Natural killer cell treated with Interleukin-12 subunit alpha and Interleukin-12 subunit beta and Interleukin-15 and Interleukin-18, amount 100 ng/mL, for 72 hours (primary cell): ENCODE results near the gene COX7A1. TPM values are rescaled to one million over a fixed set of nuclear protein-coding genes. Genes with fewer than 3 reads are reported as not detected.

Experiments
- ATAC-seq, 2 donors: fragments of 150-1000 bp; cut with Tn5 transposase in 1 of 2; sonication (Bioruptor Pico), chemical (Tn5 transposase) in 1 of 2; 2 replicates each; pipeline ENCODE4 v1.10.0; 2021
- DNase-seq: peaks from one replicate; pipeline ENCODE4 v3.0.0; 2022; ENCODE audit warnings: low spot score
- H3K27ac Mint-ChIP-seq, 2 donors: 1 replicate in 1 of 2; 2 replicates in 1 of 2; pipeline ENCODE4 v1.8.0; 2022; ENCODE audit warnings: mixed read lengths in 2 of 2, mild to moderate bottlenecking in 1 of 2, moderate library complexity in 1 of 2
- H3K27me3 Mint-ChIP-seq, 2 donors: 1 replicate in 1 of 2; 2 replicates in 1 of 2; pipeline ENCODE4 v1.8.0; 2022; ENCODE audit warnings: mixed read lengths in 2 of 2
- H3K36me3 Mint-ChIP-seq: one replicate; pipeline ENCODE4 v1.8.0; 2022; ENCODE audit warnings: mixed read lengths
- H3K4me1 Mint-ChIP-seq, 2 donors: 1 replicate in 1 of 2; 2 replicates in 1 of 2; pipeline ENCODE4 v1.8.0; 2022; ENCODE audit warnings: low read depth in 2 of 2, mixed read lengths in 2 of 2, mild to moderate bottlenecking in 1 of 2
- H3K4me3 Mint-ChIP-seq: one replicate; pipeline ENCODE4 v1.8.0; 2022; ENCODE audit warnings: mixed read lengths
- H3K9me3 Mint-ChIP-seq: 2 replicates; pipeline ENCODE4 v1.8.0; 2022; ENCODE audit warnings: mixed read lengths
- total RNA-seq, 2 donors: library from RNA; stranded (reverse); gene quantifications; one replicate each; pipeline ENCODE4 v1.2.3, GENCODE V29; 2022

COX7A1 gene
- total RNA-seq, 2 donors from 2014 or later: not detected

- Mint-ChIP-seq H3K4me1 (peaks cover 10 to 15% of the 10 kb centered on the region in 2 donors), H3K9me3 (no peaks in the 10 kb centered on the region), H3K27me3 (no peaks in the 10 kb centered on the region), H3K4me3 (no peak overlapping the region), H3K27ac (no peak overlapping the region), H3K36me3 (no peaks in the 10 kb centered on the region)
- ATAC-seq (no peak), DNase-seq (no peak)
Measured at GRCh38 chr19:36152019-36152351, 262 bp downstream of the COX7A1 start.

GRCh38 chr19:36151144-36152018 is 866 bp downstream of the COX7A1 start:
- ATAC-seq (no peak), DNase-seq (no peak)
- Mint-ChIP-seq H3K27me3 (no peaks in the 10 kb centered on the region), H3K9me3 (no peaks in the 10 kb centered on the region), H3K4me3 (no peak overlapping the region), H3K4me1 (peaks cover 10 to 11% of the 10 kb centered on the region in 2 donors), H3K27ac (no peak overlapping the region), H3K36me3 (no peaks in the 10 kb centered on the region)

- no peak overlapping the region for H3K4me3 Mint-ChIP-seq
- no peaks in the 10 kb centered on the region for H3K9me3 Mint-ChIP-seq
- no peaks in the 10 kb centered on the region for H3K36me3 Mint-ChIP-seq
- ATAC-seq (no peak), DNase-seq (no peak)
- no peak overlapping the region for H3K27ac Mint-ChIP-seq
- H3K4me1 Mint-ChIP-seq: peaks cover 3 to 11% of the 10 kb centered on the region in 2 donors
- H3K27me3 Mint-ChIP-seq: no peaks in the 10 kb centered on the region
Measured at GRCh38 chr19:36150586-36150985, 1.7 kb downstream of the COX7A1 start.

- Mint-ChIP-seq H3K4me3 (no peak overlapping the region), H3K36me3 (no peaks in the 10 kb centered on the region), H3K9me3 (no peaks in the 10 kb centered on the region), H3K27me3 (no peaks in the 10 kb centered on the region), H3K27ac (peak overlapping the region in 1 of 2 donors; percentile 33), H3K4me1 (peaks cover 0 to 7% of the 10 kb centered on the region in 2 donors)
- DNase-seq (no peak), ATAC-seq (no peak)
Measured at GRCh38 chr19:36149673-36150406, 2.4 kb downstream of the COX7A1 start.

- DNase-seq: no peak
- no peak for ATAC-seq
- H3K27me3 Mint-ChIP-seq: no peaks in the 10 kb centered on the region
- H3K9me3 Mint-ChIP-seq: no peaks in the 10 kb centered on the region
- peak overlapping the region in 1 of 2 donors; percentile 31 for H3K27ac Mint-ChIP-seq
- peaks cover 11 to 20% of the 10 kb centered on the region in 2 donors for H3K4me1 Mint-ChIP-seq
- no peak overlapping the region for H3K4me3 Mint-ChIP-seq
- H3K36me3 Mint-ChIP-seq: peaks cover 7% of the 10 kb centered on the region
Measured at GRCh38 chr19:36144624-36145023, 7.6 kb downstream of the COX7A1 start.

- Mint-ChIP-seq H3K27me3 (no peaks in the 10 kb centered on the region), H3K9me3 (no peaks in the 10 kb centered on the region), H3K36me3 (peaks cover 7% of the 10 kb centered on the region), H3K4me1 (peaks cover 11 to 20% of the 10 kb centered on the region in 2 donors), H3K27ac (no peak overlapping the region), H3K4me3 (no peak overlapping the region)
- ATAC-seq: no peak
- no peak for DNase-seq
Measured at GRCh38 chr19:36142496-36142895, 9.8 kb downstream of the COX7A1 start.

- DNase-seq: no peak
- peaks cover 7% of the 10 kb centered on the region for H3K36me3 Mint-ChIP-seq
- H3K27ac Mint-ChIP-seq: peak overlapping the region in 1 of 2 donors; percentile 94
- no peak for ATAC-seq
- H3K4me1 Mint-ChIP-seq: peaks cover 11 to 18% of the 10 kb centered on the region in 2 donors
- H3K27me3 Mint-ChIP-seq: no peaks in the 10 kb centered on the region
- H3K4me3 Mint-ChIP-seq: peak overlapping the region; percentile 91
- H3K9me3 Mint-ChIP-seq: no peaks in the 10 kb centered on the region
Measured at GRCh38 chr19:36142046-36142445, 10.2 kb downstream of the COX7A1 start.

GRCh38 chr19:36141039-36141927 is 11.0 kb downstream of the COX7A1 start:
- H3K36me3 Mint-ChIP-seq: peaks cover 7% of the 10 kb centered on the region
- H3K27me3 Mint-ChIP-seq: peaks cover 0 to 3% of the 10 kb centered on the region in 2 donors
- H3K9me3 Mint-ChIP-seq: no peaks in the 10 kb centered on the region
- ATAC-seq (peak; percentile 81 to 87), DNase-seq (peak; percentile 88)
- H3K4me1 Mint-ChIP-seq: peaks cover 15 to 16% of the 10 kb centered on the region in 2 donors
- peak overlapping the region; percentile 94 to 97 for H3K27ac Mint-ChIP-seq
- peak overlapping the region; percentile 91 for H3K4me3 Mint-ChIP-seq

GRCh38 chr19:36140304-36141038 is 11.8 kb downstream of the COX7A1 start:
- Mint-ChIP-seq H3K4me1 (peaks cover 15 to 16% of the 10 kb centered on the region in 2 donors), H3K9me3 (no peaks in the 10 kb centered on the region), H3K36me3 (peaks cover 7% of the 10 kb centered on the region), H3K27me3 (peaks cover 0 to 3% of the 10 kb centered on the region in 2 donors), H3K27ac (peak overlapping the region; percentile 94 to 97), H3K4me3 (peak overlapping the region; percentile 91)
- DNase-seq: no peak
- ATAC-seq: peak; percentile 12 to 17

GRCh38 chr19:36139473-36140303 is 12.6 kb downstream of the COX7A1 start, which contains the start of gene CAPNS1:
Gene CAPNS1 (plus strand): TSS chr19:36140066. CDS start chr19:36141012, 946 bp downstream.
- Mint-ChIP-seq H3K4me1 (peaks cover 15 to 16% of the 10 kb centered on the region in 2 donors), H3K27ac (peak within 1 kb of the TSS; percentile 94 to 97), H3K4me3 (peak within 1 kb of the TSS; percentile 91), H3K36me3 (peaks cover 7% of the 10 kb centered on the region), H3K27me3 (peaks cover 0 to 3% of the 10 kb centered on the region in 2 donors), H3K9me3 (no peaks in the 10 kb centered on the region)
- DNase-seq (peak; percentile 98), ATAC-seq (peak; percentile 92 to 94)

- no peak for DNase-seq
- Mint-ChIP-seq H3K36me3 (peaks cover 7% of the 10 kb centered on the region), H3K4me1 (peaks cover 15 to 16% of the 10 kb centered on the region in 2 donors), H3K4me3 (peak overlapping the region; percentile 91), H3K27ac (peak overlapping the region; percentile 94 to 97), H3K9me3 (no peaks in the 10 kb centered on the region), H3K27me3 (peaks cover 0 to 3% of the 10 kb centered on the region in 2 donors)
- no peak for ATAC-seq
Measured at GRCh38 chr19:36139120-36139472, 13.2 kb downstream of the COX7A1 start.
